ES-I3 (cell line): Measurements from ENCODE around the gene PUS10.
A peak's percentile ranks its signal among the peaks of the same experiment; 100 is the strongest.
"Not testable (repeated sequence)": the region's sequence is repeated elsewhere in the genome, so short reads cannot be mapped to it uniquely, and the experiment has no call there.

Experiments used
- H3K36me3 ChIP-seq: 2 replicates; pipeline ENCODE4 v1.6.1; 2013; ENCODE audit warnings: mild to moderate bottlenecking, low read length, control low read depth, moderate library complexity; ENCODE audit not compliant: insufficient read depth
- H3K4me1 ChIP-seq: 2 replicates; pipeline ENCODE4 v1.6.1; 2013; ENCODE audit warnings: mild to moderate bottlenecking, control low read depth, low read length; ENCODE audit not compliant: insufficient read depth
- H3K9ac ChIP-seq: 2 replicates; pipeline ENCODE4 v1.6.1; 2013; ENCODE audit warnings: low read depth, mild to moderate bottlenecking, low read length, moderate library complexity
- H3K9me3 ChIP-seq: 2 replicates; pipeline ENCODE4 v1.6.1; 2013; ENCODE audit warnings: mild to moderate bottlenecking, low read length, moderate library complexity; ENCODE audit not compliant: control insufficient read depth, insufficient read depth

PUS10 gene, protein sequence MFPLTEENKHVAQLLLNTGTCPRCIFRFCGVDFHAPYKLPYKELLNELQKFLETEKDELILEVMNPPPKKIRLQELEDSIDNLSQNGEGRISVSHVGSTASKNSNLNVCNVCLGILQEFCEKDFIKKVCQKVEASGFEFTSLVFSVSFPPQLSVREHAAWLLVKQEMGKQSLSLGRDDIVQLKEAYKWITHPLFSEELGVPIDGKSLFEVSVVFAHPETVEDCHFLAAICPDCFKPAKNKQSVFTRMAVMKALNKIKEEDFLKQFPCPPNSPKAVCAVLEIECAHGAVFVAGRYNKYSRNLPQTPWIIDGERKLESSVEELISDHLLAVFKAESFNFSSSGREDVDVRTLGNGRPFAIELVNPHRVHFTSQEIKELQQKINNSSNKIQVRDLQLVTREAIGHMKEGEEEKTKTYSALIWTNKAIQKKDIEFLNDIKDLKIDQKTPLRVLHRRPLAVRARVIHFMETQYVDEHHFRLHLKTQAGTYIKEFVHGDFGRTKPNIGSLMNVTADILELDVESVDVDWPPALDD

DNA sequence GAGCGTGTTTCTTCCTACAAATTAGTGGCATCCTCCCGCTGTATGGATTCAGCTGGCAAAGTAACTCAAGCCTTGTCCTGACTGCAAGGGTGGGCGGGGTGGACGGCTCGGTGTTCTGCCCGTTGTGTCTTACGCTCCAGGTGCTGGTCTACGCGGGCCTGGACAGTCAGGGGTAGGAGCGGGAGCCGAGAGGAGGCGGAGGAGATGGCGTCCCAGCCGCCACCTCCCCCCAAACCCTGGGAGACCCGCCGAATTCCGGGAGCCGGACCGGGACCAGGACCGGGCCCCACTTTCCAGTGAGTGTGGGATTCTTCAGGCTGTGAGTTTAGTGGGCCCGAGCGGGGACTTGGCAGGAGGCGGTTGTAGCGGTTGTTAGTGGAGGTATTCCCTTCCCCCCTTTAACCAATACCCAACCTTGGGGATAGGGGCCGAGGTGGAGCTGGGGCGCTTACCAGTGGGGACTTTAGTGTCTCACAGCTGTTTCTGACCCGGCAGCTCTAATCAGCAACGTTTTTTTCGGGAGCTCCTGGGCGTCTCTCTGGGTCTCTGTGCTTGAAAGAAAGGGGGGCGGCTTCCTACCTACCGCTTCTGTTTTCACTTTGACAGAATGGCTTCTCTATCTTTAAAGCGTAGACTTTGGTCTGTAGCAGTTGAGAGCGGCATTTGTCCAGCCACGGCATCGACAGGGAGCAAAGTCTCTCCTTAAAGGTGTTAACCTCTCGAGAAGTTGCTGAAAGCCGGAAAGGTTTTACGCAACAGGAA is at the start of gene PUS10, which contains the start of gene PEX13:
PUS10 (minus strand) TSS at position 700 of the 762 bp plus-strand sequence. CDS start 6,365 bp downstream, outside the sequence.
PEX13 (plus strand) TSS at position 165 of the 762 bp plus-strand sequence; CDS start at position 205, 40 bp downstream.
- Histone ChIP-seq H3K9ac (peak within 1 kb of the TSS; percentile 97), H3K4me1 (no peaks in the 10 kb centered on the region), H3K9me3 (no peaks in the 10 kb centered on the region), H3K36me3 (no peaks in the 10 kb centered on the region)

DNA sequence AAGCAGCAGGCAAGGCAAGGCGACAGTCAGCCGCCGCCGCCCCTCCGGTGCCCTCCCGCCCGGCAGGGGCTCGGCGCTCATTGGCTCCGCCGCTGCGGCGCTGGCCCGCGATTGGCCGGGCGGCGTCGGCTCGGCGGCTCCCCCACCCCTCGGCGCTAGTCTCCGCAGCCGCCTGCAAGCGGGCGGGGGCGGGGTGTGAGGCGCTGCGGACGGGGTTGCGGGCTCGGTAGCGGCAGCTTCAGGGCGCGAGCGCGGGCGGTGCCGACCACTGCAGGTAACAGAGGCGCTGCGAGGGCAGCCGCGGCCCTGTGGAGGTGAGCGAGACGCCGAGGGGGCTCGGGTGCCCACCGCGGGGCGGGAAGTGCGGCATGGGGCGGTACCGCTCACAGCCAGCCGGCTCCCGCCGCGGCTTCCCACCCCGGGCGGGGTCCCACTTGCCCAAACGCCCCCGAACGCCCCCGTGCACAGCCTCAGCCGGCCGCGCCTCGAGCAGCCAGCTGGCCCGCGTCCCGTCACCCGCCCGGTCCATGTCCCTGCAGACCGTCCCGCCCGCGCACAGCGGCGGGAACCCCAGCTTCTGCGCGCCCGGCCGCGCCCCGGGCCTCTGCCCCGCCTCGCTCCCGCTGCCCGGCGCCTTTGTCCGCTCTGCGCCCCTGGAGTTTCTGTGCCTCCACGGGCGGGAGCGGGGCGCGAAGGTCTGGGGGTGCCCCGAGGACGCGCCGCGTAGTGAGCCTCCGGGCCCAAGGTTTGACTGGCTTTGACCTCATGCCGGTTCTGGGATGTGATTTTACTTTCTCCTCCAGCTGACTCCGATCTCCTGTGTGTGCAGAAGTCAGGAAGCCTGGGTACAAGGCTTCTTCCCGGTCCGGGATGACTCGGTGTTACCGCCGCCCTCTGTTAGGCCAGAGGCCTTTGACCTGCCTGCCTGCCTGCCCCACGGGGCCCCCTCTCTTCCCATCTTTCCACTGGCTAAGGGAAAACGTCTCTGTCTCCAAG is 48.0 kb upstream of the PUS10 start, which contains the start of gene SANBR:
SANBR (plus strand) TSS at position 158 of the 996 bp plus-strand sequence. CDS start 4,480 bp downstream, outside the sequence.
- H3K9me3 ChIP-seq, result no peaks in the 10 kb centered on the region
- peak within 1 kb of the TSS; percentile 97 for H3K9ac ChIP-seq
- H3K36me3 ChIP-seq, result no peaks in the 10 kb centered on the region
- H3K4me1 ChIP-seq, result no peaks in the 10 kb centered on the region

DNA sequence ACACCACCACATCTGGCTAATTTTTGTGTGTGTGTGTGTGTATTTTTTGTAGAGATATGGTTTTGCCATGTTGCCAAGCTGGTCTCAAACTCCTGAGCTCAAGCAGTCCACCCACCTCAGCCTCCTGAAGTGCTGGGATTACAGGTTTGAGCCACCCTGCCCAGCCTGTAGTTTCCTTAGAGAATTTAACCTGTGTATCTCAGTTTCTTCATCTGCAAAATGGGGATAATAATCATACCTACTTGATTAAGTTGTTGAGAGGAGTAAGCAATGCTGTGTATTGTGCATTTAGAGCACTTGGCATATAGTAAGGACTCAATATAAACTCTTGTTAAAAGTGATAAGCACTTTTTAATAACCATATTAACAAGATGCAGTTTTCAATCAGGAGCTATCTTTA is 41.3 kb upstream of the PUS10 start:
- no peaks in the 10 kb centered on the region for H3K4me1 ChIP-seq
- H3K9ac ChIP-seq, result no peak overlapping the region
- H3K36me3 ChIP-seq, result no peaks in the 10 kb centered on the region
- H3K9me3 ChIP-seq, result no peaks in the 10 kb centered on the region

DNA sequence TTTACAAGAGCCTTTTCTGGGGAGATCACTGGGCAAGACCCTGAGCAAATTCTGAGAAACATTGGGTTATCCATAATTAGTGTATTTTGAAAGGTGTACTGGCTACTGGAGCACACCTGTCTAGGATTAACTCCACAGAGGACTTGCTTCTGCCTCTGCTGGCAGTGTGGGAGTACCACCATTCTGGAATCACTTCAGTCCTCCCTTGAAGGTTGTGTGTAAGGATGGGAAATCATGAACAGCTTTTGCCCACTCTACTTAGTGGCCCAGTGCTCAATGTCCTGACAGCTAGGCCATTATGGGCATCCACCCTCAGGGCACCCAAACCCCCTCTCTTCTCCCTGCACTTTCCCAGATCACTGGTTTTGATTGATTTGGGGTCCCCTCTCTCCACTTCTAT is 39.5 kb upstream of the PUS10 start:
- Histone ChIP-seq H3K4me1 (no peaks in the 10 kb centered on the region), H3K36me3 (no peaks in the 10 kb centered on the region), H3K9me3 (no peaks in the 10 kb centered on the region), H3K9ac (no peak overlapping the region)

DNA sequence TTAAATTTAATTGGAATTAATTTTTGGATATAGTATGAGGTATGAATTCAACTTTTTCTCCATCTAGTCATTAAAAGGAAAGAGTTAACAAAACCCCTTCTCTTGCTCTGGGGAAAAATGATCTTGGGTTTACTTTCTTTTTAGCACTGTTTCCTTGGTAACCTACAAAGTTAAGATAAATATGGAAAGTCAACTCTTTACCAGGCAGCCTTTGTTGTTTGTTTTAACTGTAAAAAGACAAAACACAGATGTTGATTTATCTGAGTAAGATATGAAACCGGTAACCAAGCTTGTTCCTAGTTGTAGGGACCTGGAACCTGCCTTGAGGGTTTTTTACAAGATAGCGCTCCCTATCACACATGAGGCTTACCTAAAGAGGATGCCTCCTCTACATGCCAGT is 37.5 kb upstream of the PUS10 start:
- no peaks in the 10 kb centered on the region for H3K36me3 ChIP-seq
- no peaks in the 10 kb centered on the region for H3K4me1 ChIP-seq
- no peak overlapping the region for H3K9ac ChIP-seq
- H3K9me3 ChIP-seq, result no peaks in the 10 kb centered on the region

DNA sequence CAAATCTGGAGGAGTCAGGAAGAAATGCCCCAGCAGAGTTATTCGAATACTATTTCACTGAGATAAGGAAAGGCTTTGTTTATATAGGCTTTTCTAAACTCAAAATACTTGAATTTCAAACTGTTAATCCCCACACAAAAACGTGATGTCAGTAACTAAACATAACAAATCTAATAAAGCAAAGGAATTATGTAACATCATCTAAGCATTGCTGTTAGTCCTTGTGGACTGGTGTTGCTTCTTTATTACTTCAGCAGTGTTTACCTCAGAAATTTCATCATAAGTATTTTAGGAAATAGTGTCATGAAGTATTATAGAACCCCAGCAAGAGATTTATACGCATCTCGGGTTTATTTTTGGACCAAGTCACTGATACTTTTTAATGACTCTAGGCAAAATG is 27.9 kb upstream of the PUS10 start:
- no peaks in the 10 kb centered on the region for H3K9me3 ChIP-seq
- no peak overlapping the region for H3K9ac ChIP-seq
- no peaks in the 10 kb centered on the region for H3K4me1 ChIP-seq
- H3K36me3 ChIP-seq, result no peaks in the 10 kb centered on the region

DNA sequence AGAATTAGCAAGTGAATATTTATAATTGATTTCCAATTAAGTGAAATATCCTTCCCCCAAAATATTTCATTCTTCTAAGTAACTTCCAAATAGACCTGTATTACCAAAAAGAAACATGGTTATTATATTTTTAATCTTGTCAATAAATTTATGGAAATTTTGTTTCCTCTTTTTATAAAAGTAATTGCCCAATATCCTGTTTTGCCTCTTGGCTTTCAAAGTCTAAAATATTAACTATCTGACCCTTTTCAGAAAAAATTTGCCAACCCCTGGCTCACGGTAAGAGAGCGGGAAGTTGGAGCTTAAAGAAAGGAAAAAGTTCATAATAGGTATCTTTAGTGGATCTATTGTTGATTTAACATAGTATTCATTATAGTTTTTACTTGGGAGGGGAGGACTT is 27.2 kb upstream of the PUS10 start:
- no peaks in the 10 kb centered on the region for H3K9me3 ChIP-seq

DNA sequence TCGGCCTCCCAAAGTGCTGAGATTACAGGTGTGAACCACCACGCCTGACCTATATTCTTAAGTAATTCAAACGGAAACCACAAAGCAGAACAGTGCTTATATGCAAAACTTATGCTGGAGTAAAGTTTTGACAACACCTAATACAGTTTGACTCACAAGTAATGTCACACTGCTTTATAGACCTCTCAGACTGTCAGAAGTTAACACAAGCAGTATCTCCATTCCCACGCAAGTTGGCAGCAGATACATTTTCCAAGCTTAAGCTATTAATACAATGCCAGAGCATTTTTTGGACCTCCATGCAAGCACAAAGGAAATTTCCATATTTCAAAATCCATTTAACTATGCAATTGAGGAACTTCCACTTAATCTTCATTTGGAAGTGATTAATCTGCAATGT is 26.6 kb upstream of the PUS10 start:
- Histone ChIP-seq H3K4me1 (no peaks in the 10 kb centered on the region), H3K9ac (no peak overlapping the region), H3K9me3 (no peaks in the 10 kb centered on the region), H3K36me3 (no peaks in the 10 kb centered on the region)

More for the DNA sequence above, 27.2 kb upstream of the PUS10 start:
- Histone ChIP-seq H3K4me1 (no peaks in the 10 kb centered on the region), H3K36me3 (no peaks in the 10 kb centered on the region), H3K9ac (no peak overlapping the region)

DNA sequence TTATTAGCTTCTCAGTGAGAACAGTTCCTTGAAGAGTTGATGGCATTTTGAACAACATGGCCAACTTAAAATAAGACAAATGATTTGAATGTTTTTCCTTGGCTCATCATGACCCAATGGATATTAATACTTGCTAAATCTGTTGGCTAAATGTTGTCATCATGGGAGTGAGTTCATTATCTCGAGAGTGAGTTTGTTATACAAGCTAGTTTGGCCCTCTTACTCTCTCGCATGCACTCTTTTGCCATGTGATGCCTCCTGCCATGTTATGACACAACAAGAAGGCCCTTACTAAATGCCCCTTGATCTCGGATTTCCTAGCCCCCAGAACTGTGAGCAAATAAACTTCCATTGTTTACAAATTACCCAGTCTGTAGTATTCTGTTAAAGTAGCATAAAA is 24.8 kb upstream of the PUS10 start:
- Histone ChIP-seq H3K9ac (no peak overlapping the region), H3K4me1 (no peaks in the 10 kb centered on the region), H3K9me3 (no peaks in the 10 kb centered on the region), H3K36me3 (no peaks in the 10 kb centered on the region)

DNA sequence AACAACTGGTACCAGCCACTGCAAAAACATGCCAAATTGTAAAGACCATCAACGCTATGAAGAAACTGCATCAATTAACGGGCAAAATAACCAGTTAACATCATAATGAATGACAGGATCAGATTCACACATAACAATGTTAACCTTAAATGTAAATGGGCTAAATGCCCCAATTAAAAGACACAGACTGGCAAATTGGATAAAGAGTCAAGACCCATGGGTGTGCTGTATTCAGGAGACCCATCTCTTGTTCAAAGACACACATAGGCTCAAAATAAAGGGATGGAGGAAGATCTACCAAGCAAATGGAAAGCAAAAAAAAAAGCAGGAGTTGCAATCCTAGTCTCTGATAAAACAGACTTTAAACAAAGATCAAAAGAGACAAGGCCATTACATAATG is 18.6 kb upstream of the PUS10 start:
- not testable (repeated sequence) for H3K9me3 ChIP-seq, H3K36me3 ChIP-seq, H3K9ac ChIP-seq, H3K4me1 ChIP-seq

DNA sequence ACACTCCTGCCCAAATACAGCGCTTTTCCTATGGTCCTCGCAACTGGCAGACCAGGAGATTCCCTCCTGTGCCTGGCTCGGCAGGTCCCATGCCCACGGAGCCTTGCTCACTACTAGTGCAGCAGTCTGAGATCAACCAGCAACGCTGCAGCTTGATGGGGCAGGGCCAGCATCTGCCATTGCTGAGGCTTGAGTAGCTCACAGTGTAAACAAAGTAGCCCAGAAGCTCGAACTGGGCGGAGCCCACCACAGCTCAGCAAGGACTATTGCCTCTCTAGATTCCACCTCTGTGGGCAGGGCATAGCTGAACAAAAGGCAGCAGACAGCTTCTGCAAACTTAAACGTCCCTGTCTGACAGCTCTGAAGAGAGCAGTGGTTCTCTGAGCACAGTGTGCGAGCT is 16.5 kb upstream of the PUS10 start:
- not testable (repeated sequence) for H3K36me3 ChIP-seq, H3K9me3 ChIP-seq, H3K9ac ChIP-seq, H3K4me1 ChIP-seq

DNA sequence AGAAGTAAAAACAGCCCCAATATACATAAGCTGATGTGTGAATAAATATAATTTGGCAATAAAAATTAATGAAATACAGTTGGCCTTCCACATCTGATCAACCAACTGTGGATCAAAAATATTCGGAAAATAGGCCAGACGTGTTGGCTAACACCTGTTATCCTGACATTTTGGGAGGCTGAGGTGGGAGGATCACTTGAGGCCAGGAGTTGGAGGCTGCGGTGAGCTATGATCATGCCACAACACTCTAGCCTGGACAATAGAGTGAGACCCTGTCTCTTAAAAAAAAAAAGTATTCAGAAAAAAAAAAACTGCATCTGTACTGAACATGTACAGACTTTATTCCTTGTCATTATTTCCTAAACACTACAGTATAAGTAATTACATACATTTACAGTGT is 11.5 kb upstream of the PUS10 start:
- no peaks in the 10 kb centered on the region; the same call in none of the 2 replicates for H3K9me3 ChIP-seq
- H3K36me3 ChIP-seq, result peaks cover 4% of the 10 kb centered on the region

DNA sequence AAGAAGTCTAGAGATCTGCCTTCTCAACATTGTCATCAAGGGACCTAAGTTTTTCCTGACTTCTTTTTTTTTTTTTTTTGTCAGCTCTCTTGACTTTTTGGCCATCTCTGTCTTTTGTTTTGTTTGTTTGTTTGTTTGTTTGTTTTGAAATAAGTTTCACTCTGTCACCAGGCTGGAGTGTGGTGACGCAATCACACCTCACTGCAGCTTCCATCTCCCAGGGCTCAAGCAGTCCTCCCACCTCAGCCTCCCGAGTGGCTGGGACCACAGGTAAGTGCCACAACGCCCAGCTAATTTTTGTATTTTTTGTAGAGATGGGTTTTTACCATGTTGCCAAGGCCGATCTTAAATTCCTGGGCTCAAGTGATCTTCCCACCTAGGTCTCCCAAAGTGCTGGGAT is 5.6 kb upstream of the PUS10 start:
- H3K9me3 ChIP-seq, result no peaks in the 10 kb centered on the region
- H3K9ac ChIP-seq, result no peak overlapping the region
- H3K4me1 ChIP-seq, result no peaks in the 10 kb centered on the region
- no peaks in the 10 kb centered on the region for H3K36me3 ChIP-seq

More for the DNA sequence above, 11.5 kb upstream of the PUS10 start:
- H3K9ac ChIP-seq, result no peak overlapping the region
- H3K4me1 ChIP-seq, result no peaks in the 10 kb centered on the region

DNA sequence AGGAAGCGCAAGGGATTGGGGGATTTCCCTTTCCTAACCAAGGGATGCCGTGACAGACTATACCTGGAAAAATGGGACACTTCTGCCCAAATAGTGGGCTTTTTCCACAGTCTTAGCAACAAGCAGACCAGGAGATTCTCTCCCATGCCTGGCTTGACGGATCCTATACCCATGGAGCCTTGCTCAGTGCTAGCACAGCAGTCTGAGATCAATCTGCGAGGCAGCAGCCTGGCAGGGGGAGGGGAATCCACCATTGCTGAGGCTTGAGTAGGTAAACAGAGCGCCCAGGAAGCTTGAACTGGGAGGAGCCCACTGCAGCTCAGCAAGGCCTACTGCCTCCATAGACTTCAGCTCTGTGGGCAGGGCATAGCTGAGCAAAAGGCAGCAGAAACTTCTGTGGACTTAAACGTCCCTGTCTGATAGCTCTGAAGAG is 3.2 kb upstream of the PUS10 start:
- Histone ChIP-seq H3K36me3 (no peaks in the 10 kb centered on the region), H3K9ac (no peak overlapping the region), H3K9me3 (no peaks in the 10 kb centered on the region), H3K4me1 (no peaks in the 10 kb centered on the region)
